AG20443 (cell line): ENCODE data around the gene CAMK1D.

Experiments
- DNase-seq: peaks from one replicate; pipeline ENCODE4 v3.0.0; 2012; ENCODE audit warnings: low spot score, mixed read lengths

CAMK1D gene

DNA sequence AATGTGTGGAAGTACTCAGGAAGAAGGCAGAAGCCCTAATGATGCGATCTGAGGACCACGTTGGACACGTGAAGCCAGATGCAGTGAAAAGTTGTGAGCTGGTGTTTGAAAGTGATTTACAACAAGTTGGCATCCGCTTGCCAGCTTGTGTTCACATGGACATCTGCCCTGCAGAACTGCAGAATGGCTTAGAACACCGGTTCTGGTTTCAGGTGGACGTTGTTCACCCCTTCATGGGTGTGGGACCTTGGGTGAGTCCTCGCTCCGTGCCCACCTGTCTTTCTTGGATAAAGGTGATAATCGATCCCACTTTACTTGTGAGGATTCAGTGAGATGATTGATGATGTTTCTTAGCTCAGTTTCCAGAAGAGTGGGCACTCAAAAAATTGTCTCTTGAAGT lies 53.8 kb downstream of the CAMK1D start:
- peak; percentile 1 for DNase-seq

GRCh38 chr10:12405342-12406320 lies 56.3 kb downstream of the CAMK1D start:
- no peak for DNase-seq

DNA sequence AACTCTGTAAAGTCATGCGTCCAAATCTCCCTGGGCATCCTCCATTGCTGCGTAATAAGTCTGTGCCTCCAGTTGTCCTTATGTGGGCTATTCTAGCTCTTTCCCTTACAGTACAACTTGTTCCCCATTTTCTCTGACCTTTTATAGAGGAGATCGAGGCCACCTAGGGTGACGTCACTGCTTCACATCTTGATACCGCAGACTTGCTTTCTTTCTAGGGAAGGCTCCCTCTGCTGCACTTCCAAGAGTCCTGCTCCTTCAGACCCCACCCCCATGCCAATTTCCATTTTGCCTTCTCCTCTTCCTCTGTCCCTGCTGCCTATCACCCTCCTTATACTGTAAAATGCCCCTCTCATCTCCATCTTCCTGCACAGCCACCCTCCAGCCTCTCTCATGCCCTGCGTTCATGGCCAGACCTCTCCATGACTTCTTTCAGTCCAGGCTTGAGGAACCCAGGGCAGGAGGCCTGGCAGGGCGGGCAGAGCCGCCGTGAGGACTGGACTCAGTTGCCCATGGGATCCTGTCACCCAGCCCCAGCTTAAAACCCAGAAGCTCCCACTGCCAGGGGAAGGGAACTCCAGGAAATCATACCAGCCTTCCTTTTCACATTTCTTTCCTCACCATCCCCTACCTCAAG lies 57.5 kb downstream of the CAMK1D start:
- DNase-seq, result no peak

GRCh38 chr10:12408472-12408871 lies 59.1 kb downstream of the CAMK1D start:
- no peak for DNase-seq

DNA sequence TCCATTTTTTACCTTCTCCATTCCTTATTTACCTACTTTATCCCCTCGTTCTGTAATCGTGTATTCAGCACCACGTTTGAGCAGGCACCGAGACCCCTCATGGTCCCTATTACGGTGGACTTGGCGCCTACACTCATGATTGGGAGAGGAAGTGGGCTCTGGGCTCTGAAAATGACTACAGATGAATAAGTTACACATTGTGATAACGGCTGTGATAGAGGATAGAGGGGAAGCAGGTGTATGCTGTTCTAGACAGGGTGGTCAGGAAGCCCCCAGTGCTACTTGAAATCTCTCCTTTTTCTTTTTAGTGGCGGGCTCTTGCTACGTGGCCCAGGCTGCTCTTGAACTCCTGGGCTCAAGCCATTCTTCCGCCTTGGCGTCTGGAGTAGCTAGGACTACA lies 59.8 kb downstream of the CAMK1D start:
- DNase-seq, result no peak

GRCh38 chr10:12409613-12410012 lies 60.3 kb downstream of the CAMK1D start:
- DNase-seq, result no peak

GRCh38 chr10:12412666-12413368 lies 63.5 kb downstream of the CAMK1D start:
- DNase-seq, result no peak

GRCh38 chr10:12413369-12413711 lies 64.0 kb downstream of the CAMK1D start:
- no peak for DNase-seq

GRCh38 chr10:12414278-12414989 lies 65.1 kb downstream of the CAMK1D start:
- DNase-seq, result no peak

- no peak for DNase-seq
These were observed 67.2 kb downstream of the CAMK1D start for GRCh38 chr10:12416344-12417050.

- no peak for DNase-seq
These were observed 68.0 kb downstream of the CAMK1D start for GRCh38 chr10:12417331-12417730.

DNA sequence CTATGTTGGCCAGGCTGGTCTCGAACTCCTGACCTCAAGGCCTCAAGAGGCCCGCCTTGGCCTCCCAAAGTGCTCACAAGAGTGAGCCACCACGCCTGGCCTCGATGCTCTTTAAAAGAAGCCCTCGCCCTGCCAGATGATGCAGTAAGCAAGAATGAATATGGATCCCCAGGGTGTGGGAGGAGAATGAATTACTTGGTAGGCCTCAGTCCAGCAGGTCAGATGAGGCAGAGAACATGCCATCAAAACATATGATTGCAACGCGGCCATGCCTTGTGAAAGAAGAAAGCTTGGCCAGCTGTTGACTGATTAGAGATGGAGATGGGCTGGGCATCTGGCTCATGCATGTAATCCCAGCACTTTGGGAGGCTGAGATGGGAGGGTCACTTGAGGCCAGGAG lies 68.7 kb downstream of the CAMK1D start:
- DNase-seq, result peak; percentile 45

GRCh38 chr10:12418725-12419261 lies 69.4 kb downstream of the CAMK1D start:
- DNase-seq, result no peak

- peak; percentile 82 for DNase-seq
These were observed 70.0 kb downstream of the CAMK1D start for GRCh38 chr10:12419262-12419847.

GRCh38 chr10:12420530-12421120 lies 71.3 kb downstream of the CAMK1D start:
- no peak for DNase-seq

- no peak for DNase-seq
These were observed 72.8 kb downstream of the CAMK1D start for GRCh38 chr10:12422189-12422588.

GRCh38 chr10:12423896-12424295 lies 74.5 kb downstream of the CAMK1D start:
- no peak for DNase-seq

DNA sequence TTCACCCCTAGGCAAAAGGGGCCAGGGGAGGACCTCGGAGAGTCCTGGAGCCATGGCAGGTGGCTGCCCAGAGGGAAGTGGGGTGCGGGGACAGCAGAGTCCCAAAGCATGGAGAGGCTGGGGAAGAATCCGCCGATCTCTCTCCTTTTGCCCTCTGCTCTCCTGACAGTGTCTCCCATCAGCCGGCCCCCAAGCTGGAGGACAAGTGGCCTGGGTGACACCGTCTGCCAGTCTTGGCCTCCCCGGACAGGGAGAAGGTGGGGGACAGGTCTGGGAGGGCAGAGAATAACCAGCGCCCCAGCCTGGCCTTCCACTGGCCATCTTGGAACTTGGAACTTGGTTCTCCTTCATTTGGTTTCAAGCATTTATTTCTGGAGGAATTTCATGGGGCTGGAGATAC lies 77.9 kb downstream of the CAMK1D start:
- DNase-seq, result no peak

GRCh38 chr10:12428447-12429135 lies 79.2 kb downstream of the CAMK1D start:
- DNase-seq, result no peak
